WI38 (cell line): ENCODE measurements around the gene BLOC1S3.

Experiments used
- H3K4me3 ChIP-seq: 2 replicates; pipeline ENCODE4 v1.5.1; 2011; ENCODE audit warnings: low read depth, mild to moderate bottlenecking, control low read depth, low read length
- TF ChIP-seq, protein P1 (sequence below): IDR thresholded peaks from 2 replicates; pipeline ENCODE4 v1.5.1; 2012; ENCODE audit warnings: low read depth, mild to moderate bottlenecking, control low read depth, low read length

The BLOC1S3 gene

DNA sequence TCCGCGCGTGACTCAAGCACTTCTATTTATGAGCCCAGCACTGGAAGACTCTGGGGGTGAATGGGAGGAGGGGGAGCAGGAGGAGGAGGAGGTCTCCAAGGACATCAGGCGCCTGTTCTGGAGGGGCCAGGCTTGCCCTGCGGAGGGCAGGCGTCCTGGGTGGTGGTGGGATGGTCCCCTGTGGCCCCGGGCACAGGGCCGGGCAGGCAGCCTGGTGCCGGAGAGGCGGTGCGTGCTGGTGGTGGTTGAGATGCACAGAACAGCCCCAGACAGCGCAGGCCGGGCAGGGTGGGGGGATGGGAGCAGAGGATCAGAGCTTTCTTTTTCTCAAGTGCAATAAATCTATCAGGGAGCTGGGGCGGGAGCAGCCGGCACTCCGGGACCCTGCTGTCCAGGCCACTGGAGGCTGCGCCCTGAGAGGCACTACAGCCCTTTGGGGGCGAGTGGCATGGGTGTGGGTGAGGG, 31.8 kb upstream of the BLOC1S3 start:
- H3K4me3 ChIP-seq, result no peak overlapping the region
- TF ChIP-seq, protein P1, sequence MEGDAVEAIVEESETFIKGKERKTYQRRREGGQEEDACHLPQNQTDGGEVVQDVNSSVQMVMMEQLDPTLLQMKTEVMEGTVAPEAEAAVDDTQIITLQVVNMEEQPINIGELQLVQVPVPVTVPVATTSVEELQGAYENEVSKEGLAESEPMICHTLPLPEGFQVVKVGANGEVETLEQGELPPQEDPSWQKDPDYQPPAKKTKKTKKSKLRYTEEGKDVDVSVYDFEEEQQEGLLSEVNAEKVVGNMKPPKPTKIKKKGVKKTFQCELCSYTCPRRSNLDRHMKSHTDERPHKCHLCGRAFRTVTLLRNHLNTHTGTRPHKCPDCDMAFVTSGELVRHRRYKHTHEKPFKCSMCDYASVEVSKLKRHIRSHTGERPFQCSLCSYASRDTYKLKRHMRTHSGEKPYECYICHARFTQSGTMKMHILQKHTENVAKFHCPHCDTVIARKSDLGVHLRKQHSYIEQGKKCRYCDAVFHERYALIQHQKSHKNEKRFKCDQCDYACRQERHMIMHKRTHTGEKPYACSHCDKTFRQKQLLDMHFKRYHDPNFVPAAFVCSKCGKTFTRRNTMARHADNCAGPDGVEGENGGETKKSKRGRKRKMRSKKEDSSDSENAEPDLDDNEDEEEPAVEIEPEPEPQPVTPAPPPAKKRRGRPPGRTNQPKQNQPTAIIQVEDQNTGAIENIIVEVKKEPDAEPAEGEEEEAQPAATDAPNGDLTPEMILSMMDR, result no peak

DNA sequence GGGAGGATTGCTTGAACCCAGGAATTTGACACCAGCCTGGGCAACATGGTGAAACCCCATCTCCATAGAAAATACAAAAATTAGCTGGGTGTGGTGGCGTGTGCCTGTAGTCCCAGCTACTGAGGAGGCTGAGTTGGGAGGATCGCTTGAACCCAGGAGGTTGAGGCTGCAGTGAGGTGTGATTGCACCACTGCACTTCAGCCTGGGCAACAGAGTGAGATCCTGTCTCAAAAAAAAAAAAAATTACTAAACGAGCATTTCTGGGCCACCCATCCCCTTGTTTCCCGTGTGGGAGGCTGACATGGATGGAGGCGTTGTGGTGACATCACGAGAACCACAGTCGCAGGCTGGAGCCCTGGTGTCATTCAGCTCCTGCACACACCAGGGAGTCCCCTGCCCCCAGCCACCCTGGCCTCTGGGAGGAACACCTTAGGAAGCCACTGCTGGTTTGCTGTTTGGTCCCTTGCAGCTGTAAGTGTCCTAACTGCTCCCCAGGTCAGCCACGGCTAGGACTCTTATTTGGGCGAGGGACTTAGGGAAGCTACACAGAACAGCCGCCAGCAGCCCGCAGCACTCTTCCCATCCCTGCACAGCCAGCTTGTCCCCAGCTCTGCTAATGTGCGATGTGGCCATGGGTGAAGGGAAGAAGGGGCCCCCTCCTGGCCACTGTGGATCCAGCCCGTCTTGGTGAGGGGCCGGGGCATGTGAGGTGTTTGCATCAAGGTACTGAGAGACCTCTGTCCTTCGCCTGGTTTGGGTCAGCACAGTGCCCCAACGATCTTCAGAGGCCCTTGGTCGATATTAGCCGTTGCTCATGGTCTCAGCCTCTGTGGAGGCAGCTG, 30.5 kb upstream of the BLOC1S3 start:
- TF ChIP-seq, protein P1, result no peak
- no peak overlapping the region for H3K4me3 ChIP-seq

DNA sequence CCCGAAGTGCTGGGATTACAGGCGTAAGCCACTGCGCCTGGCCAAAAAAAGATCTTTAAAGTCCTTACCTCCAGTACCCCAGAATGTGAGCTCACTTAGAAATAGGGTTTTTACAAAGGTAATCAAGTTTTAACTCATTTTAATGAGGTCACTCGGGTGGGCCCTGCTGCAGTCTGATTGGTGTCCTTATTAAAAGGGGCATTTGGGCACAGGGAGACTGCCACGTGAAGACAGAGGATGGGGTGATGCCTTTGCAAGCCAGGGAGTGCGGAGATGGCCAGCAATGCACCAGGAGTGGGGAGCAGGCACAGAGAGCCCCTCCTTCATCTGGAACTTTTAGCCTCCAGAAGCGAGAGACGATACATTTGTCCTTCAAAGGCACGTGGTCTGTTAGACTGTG, 29.5 kb upstream of the BLOC1S3 start:
- H3K4me3 ChIP-seq, result no peak overlapping the region
- TF ChIP-seq, protein P1, result no peak

DNA sequence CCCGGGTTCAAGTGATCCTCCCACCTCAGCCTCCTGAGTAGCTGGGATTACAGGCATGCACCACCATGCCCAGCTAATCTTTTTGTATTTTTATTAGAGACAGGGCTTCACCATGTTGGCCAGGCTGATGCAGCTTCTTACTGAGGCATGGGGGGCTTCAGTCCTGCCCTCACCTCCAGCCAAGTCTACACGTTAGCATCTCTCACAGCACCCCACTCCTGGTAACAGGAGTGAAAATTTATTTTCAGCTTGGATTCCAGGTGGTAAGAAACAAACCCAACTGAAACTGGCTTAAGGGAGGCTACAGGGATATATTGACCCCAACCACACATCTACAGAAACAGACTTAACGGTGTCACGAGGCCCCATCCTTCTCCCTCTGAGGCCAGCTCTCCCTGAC, 28.4 kb upstream of the BLOC1S3 start:
- TF ChIP-seq, protein P1, result no peak
- no peak overlapping the region for H3K4me3 ChIP-seq

DNA sequence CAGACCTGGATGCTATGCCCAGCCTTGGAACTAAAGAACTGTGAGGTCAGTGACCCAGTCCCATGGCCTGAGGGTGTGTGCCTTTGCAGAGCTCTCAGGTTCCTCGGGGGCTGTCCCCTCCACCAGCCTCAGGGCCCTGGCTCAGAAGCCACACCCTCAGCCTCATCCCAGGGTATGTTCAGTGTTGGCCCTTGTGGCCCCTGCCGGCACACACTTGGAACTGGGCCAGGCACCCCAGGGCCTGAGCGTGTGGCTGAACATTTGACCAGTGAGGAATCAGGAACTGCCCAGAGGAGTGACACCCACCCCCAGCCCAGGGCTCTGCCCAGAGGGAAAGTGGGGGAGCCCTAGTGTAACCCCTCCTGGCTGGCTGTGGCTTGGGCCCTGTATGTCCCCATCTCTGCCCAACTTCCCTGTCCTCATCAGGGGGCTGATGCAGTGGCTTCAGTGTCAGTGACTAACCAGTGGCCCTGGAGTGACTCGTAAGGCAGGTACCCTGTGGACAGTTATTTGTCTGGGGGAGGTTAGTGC, 27.8 kb upstream of the BLOC1S3 start:
- TF ChIP-seq, protein P1, result no peak

DNA sequence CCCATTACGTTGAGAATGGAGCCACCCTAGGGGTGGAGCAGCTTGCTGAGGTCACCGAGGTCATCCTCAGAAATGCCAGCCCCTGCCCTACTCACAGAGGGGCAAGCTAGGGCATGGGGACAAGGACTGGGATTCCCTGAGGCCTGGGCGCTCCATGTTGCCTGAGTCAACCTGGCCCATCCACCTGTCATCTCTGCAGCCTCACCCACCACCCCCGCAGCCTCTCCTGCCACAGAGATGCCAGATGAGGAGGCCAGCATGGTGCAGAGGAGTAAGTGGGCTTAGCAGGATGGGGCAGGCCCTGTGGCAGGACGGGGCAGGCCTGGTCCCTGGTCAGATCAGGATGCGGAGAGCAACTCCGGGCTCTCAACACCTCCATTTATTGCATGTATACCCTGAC, 27.3 kb upstream of the BLOC1S3 start:
- TF ChIP-seq, protein P1, result no peak
- no peak overlapping the region for H3K4me3 ChIP-seq

More for the DNA sequence above, 27.8 kb upstream of the BLOC1S3 start:
- no peak overlapping the region for H3K4me3 ChIP-seq
